HG02884 (cell line): ENCODE results near the gene PLEKHA5.
"Not testable (repeated sequence)": the region's sequence is repeated elsewhere in the genome, so short reads cannot be mapped to it uniquely, and the experiment has no call there.

ENCODE experiments used
- ATAC-seq: cut with Tn5 transposase; IDR thresholded peaks from one replicate; pipeline ENCODE4 v1.9.1; 2021; ENCODE audit warnings: mild to moderate bottlenecking, moderate library complexity; ENCODE audit not compliant: unreplicated experiment

PLEKHA5 gene

DNA sequence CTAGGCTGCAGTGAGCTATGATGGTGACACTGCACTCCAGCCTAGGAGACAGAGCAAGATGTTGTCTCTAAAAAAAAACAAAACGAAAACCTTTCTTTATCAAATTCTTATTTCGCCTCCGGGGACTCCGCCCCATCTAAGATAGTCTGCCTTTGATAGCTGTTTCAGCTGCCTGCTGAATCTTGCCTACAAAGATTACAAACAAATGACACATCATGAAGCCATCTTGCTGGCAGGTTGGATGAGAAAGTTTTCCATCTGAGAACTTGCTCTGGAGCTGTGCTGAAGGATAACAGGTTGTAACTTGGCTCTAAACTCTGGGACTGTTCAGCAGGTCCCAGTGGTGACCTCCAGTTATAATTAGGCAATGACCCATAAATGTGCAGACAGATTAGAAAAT is 268.0 kb downstream of the PLEKHA5 start:
- no peak for ATAC-seq

GRCh38 chr12:19398376-19399363 is 269.1 kb downstream of the PLEKHA5 start:
- no peak for ATAC-seq

- ATAC-seq = not testable (repeated sequence)
Observed at GRCh38 chr12:19400649-19401285, 271.2 kb downstream of the PLEKHA5 start.

- no peak for ATAC-seq
Observed at GRCh38 chr12:19402211-19402610, 272.7 kb downstream of the PLEKHA5 start.

GRCh38 chr12:19402743-19403431 is 273.4 kb downstream of the PLEKHA5 start:
- ATAC-seq = no peak

- ATAC-seq = no peak
Observed at GRCh38 chr12:19404242-19404880, 274.8 kb downstream of the PLEKHA5 start.

DNA sequence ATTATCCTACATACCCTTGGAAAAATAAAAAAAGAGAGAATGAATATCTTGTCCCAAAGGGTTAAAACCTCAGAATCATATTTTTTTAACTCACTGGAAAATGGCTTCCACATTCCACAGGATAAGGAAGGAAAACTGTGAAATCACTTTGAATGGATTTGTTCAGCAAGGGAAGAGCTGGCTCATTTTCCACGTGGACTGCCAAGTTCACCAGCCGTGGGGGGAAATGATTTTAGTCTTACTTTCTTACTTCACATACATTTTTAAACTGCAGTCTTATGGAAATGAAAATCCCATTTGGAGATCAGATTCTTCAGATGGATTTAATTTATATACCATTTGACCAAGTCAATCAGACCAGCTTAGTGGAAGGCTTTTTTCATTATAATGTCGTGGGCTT is 279.8 kb downstream of the PLEKHA5 start:
- ATAC-seq = no peak

GRCh38 chr12:19410211-19410610 is 280.7 kb downstream of the PLEKHA5 start:
- no peak for ATAC-seq

DNA sequence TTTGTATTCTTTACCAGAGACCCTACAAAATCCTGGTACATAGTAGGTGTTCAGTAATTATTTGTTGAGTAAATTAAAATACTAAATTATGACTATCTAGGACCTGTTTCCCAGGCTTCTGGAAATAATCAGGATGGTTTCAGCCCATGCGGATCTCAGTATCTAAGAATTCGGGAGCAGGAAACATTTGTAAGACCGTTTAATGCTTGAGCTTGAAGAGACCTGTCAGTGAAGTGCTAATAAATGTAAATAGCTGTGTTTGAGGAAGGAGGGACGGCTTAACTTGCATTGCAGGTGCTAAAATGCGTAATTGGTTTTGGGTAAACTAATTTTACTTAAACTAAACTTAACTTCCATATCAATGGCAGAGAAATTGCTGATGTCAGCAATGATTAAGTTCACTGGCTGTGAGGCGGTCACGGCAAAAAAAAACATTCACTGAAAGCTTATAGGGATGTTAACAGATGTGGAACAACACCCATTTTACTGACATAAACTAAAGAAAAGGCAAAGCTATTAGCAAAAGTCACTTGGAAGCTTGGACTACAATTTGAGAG is 281.2 kb downstream of the PLEKHA5 start:
- no peak for ATAC-seq

GRCh38 chr12:19411234-19412204 is 282.0 kb downstream of the PLEKHA5 start:
- no peak for ATAC-seq

DNA sequence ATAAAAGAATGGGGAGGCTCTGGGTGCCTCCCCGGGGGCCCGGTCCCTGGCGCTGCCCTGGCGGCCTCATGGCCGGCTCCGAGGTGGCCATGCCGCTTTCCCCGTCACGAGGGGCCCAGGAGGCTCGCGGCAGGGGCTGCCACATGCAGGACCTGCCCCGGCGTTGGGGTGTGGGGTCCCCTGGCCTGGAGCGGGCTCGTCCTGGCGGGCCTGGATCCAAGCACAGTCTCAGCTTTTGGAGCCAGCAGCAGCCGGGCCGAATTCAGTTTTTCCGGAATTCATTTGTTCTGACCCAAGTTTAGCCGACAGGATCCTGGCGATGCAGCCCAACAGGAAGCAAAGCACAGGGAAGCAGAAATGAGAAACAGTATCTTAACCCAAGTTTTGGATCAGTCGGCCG is 283.3 kb downstream of the PLEKHA5 start:
- ATAC-seq = no peak

- not testable (repeated sequence) for ATAC-seq
Observed at GRCh38 chr12:19413582-19413981, 284.0 kb downstream of the PLEKHA5 start.

- no peak for ATAC-seq
Observed at GRCh38 chr12:19415563-19415962, 286.0 kb downstream of the PLEKHA5 start.

DNA sequence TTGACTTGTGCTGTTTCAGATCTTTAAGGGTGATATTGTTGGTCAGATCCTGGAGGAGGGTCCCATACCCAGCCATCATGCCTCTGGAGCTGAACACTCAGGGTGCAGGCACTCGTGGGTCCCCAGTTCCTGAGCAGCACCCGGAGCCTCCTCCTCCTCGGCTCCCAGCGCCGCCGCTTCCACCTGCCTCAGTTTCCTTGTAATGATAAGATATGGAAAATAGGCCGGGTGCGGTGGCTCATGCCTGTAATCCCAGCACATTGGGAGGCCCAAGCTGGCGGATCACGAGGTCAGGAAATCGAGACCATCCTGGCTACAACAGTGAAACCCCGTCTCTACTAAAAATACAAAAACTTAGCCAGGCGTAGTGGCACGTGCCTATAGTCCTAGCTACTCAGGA is 289.6 kb downstream of the PLEKHA5 start:
- no peak for ATAC-seq

GRCh38 chr12:19421503-19422282 is 292.2 kb downstream of the PLEKHA5 start:
- ATAC-seq = no peak

DNA sequence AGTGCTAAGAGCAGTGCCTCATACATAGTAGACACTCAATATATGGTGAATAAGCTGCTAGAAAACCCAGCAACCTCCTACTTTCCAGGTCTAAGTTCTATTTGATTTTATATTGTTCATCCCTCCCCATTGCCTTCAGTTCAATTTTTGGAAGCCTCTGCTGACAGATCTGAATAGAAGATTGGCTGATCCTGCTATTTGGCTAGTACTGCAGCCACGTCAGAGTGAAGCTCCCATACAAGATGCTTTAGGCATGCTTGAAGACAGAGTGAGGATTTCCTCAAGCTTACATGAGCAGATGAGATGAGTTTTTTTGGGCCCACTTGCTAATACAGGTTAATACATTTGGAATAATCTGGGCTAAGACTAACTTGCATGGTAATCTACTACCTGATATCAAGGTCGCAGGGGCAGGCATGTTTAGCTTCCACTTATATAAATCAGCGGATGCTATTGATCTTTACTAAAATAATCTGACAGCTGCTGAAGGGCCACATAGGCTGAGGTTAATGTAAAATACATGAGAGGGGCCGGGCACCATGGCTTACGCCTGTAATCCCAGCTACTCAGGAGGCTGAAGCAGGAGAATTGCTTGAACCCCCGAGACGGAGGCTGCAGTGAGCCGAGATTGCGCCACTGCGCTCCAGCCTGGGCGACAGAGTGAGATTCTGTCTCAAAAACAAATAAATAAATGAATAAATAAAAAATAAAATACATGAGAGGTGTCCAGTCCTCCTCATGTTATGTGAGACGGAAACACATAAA is 293.8 kb downstream of the PLEKHA5 start:
- no peak for ATAC-seq
